GM21423 (cell line): Measurements from ENCODE around the gene SCT.
"Not testable (repeated sequence)": the region's sequence is repeated elsewhere in the genome, so short reads cannot be mapped to it uniquely, and the experiment has no call there.

Source experiments
- ATAC-seq: cut with Tn5 transposase; IDR thresholded peaks from one replicate; pipeline ENCODE4 v1.9.1; 2021; ENCODE audit warnings: mild to moderate bottlenecking, moderate library complexity; ENCODE audit not compliant: unreplicated experiment

SCT gene, protein sequence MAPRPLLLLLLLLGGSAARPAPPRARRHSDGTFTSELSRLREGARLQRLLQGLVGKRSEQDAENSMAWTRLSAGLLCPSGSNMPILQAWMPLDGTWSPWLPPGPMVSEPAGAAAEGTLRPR

DNA sequence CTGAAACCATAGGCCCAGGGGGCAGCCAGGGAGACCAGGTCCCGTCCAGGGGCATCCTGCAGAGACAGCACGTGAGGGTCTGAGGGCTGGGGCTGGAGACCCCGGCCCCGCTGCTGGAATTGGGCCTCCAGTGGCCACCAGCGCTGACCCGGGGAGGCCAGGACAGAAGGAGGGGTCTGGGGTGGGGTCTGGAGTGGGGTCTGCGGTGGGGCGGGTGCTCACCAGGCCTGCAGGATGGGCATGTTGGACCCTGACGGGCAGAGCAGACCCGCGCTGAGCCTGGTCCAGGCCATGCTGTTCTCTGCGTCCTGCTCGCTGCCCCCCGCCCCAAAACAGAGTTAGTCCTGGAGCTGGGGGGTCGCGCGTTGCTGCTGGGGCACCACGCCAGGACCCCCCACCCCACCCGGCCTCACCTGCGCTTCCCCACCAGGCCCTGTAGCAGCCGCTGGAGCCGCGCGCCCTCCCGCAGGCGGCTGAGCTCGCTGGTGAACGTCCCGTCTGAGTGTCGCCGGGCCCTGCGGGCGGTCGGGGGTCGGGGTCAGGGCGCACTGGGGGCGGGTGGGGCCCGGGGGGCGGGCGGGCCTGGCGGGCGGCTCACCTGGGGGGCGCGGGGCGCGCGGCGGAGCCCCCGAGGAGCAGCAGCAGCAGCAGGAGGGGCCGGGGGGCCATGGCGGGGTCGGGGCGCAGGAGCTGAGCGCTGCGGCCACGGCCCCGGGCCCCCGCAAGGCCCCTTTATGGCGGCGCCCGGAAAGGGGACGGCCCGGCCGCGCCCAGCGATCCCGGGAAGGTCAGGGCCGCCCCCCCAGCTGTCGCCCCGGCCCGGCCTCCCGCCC, at the start of gene SCT:
TSS of gene SCT (minus strand) at position 707 of the 833 bp plus-strand sequence. CDS start at position 669, 38 bp downstream.
- ATAC-seq: no peak

DNA sequence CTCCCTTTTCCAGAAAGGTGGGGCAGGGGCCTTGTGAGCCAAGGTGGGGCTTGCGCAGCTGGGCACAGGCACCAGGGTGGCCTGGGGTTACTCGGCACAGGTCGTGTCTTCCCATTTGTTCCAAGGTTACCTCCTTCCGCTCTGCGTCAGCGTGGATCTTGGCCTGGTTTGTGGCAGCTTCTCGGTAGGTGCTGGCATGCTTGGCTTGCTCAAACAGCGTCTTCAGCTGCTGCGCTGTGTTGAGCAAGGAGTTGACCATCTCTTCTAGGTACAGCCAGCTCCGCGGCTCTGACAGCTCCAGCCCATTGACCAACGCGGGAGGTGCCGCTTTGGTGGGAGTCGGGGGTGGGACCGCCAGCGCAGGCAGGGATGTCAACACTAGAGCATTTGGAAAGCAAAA, 47.4 kb upstream of the SCT start:
- ATAC-seq: no peak

DNA sequence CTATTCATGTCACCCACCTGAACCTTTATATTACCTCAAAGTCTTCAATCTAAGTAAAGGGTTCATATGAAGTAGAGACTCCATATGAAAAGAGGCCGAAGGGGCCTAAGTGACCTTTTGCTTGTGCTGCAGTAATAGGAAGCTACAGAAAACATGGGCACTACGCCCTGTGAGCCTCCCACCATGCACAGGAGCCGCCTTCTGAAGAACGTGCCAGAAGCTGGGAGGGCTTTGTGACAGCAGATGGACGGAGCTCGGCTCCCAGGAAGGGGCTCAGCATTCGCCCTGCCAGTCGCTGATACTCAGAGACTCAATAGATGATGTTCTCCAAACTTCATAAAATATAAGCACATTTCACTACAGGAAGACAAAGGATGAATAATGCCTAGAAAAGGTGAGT, 46.9 kb upstream of the SCT start:
- no peak for ATAC-seq

DNA sequence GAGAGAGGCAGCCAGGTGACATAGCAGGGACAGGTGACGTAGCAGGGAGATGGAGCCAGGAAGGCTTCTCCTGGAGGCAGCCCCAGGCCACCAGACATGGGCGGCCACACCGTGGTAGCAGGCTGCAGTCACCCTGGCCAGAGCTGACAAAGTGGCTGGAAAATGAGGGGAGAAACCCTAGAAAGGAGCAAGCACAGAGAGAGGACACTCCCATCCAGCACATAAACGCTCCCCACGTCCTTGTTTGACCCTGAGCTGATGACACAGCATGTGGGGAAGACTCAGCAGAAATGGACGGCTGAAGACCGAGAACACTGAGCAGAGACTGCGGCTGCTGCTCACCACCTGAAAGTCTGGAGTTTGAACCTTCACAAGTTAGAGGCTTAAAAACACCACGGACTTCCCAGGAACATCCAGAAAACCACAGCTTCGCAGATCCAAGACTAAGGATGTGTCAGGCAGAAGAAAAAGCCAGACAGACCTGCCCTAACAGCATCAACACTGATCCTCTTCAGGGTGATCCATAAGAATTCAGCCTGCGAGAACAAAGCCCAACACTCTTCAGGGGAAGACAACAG, 38.8 kb upstream of the SCT start:
- ATAC-seq: no peak

DNA sequence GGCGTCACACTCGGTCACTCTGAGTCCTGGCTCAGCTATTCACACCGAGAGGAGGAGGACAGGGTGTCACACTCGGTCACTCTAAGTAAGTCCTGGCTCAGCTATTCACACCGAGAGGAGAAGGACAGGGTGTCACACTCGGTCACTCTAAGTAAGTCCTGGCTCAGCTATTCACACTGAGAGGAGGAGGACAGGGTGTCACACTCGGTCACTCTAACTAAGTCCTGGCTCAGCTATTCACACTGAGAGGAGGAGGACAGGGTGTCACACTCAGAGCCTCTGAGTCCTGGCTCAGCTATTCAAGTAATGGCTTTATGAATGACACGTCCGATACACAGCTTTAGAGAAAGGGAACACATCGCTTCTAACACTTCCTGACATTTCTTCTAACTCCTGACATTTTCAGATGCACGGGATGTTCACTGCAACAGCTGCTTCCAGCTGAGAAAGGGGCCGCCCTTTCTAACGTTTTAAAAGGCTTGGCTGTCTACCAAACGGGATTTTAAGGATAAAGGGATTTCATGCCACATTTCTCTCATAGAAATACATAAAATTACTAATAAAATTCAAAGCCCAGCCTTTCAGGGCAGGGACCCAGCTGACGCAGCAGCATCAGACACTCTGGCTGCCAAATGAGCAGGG, 38.2 kb upstream of the SCT start:
- no peak for ATAC-seq

DNA sequence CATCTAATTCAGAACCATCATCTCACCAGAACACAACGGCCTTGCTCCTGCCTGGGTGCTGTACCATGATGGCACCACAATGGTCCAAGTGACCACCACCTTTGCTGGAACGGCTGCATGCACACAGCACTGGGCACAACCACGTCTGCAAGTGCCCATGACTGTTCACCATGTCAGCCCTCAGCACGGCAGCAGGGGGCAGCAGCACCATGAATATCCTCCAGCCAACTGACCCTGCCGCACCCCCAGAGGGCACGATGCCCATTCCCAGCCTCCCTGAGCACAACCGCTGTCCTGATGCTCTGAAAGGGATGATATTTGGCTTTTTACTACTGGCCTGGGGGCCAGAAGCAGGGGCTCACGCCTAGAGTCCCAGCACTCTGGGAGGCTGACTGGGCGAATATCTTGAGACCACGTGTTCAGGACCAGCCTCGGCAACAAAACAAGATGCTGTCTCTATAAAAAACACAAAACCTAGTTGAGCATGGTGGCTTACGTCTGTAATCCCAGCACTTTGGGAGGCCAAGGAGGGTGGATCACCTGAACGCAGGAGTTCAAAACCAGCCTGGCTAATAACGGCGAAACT, 35.8 kb upstream of the SCT start:
- no peak for ATAC-seq

DNA sequence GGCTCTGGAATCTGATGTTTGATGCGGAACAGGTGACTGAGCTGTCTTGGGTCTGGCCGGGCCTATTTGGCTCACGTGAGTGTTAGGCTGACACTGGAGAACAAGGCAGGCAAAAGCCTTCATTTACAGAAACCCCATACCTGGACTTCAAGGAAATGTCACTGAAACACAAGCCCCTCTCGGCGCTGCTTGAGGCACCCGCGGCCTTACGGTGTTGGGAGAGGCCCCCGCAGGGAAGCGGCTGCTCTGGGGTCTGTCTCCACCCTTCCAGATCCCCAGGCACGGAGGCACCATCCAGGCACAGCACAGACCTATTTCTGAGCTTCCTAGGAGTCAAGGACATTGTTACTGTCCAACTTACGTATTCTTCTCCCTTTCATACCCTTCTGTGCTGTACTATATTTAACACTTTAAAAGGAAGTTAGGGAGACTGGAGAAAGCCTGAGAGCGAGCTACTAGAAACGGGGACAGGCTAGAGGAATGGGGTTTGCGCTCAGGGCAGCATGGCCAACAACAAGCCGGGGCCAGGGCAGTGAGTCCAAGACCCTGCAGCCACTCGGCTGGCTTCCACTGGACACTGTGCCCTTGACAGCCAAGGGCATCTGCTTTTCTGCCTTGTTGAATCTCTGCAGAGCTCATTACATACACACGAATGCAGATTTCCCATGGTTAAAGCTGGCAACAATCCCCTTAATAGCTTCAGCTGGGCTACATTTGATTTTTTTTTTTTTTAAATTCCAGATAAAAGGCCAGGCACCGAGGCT, 33.9 kb upstream of the SCT start:
- ATAC-seq: no peak

DNA sequence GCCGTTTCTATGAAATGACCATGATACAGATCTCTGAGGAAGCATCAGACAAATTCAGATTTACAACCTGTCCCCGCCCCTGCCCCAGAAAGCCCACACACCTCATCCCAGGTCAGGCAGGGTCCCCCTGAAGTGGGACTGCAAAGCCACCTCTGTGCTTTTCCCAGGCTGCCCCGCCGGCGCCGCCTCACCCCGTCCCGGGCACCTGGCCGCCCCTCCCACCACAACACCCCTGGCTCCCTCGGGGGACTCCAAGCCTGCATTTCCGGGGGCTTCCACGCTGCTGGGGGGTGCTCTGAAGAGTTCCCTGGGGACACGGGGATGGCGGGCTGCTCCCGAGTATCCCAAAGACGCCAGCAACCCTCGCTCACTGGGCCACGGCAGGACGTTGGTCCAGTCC, 33.3 kb upstream of the SCT start:
- no peak for ATAC-seq

DNA sequence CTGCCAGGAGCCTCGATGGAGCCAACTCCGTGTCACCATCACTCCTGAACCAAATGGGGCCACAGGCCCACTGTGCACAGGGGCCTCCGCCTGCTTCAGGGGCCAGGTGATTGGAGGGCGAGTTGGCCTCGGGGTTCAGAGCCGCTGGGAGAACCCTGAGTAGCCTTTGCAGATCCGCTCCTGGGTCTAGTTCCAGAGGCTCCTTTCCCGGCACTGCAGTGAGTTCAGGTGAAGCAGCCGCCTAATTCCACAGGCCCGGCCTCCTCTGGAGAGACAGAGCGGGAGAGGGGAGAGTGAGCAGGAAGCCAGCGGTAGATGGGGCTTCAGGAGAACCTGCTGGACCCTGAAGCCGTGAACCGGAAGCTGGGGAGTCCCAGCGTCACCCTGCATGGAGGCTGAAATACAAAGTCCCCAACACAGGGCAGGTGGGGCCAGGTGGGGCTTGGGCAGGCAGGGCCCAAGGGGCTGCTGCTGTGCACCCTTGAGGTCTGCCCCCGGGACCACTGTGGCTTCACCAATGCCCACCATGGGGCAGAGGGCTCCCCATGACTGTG, 32.6 kb upstream of the SCT start:
- ATAC-seq: no peak

DNA sequence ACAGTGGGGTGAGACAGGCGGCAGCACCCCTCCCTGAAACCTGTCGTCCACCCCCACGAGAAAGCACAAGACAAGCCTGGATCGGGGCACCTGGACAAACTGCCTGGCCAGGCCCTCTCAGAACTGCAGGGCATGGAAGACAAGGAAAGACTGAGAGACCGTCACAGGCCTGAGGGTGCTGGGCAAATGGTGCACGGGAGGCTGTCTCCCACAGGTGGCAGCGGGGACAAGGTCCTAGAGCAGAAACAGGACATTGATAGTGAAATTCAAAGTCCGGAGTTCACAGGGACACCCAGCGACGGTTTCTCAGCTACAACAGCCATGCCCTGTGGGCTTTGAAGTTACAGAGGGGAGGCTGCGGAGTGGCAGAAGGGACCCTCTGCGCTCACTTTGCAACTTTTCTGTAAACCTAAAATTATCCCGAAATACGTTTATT, 30.7 kb upstream of the SCT start:
- no peak for ATAC-seq

DNA sequence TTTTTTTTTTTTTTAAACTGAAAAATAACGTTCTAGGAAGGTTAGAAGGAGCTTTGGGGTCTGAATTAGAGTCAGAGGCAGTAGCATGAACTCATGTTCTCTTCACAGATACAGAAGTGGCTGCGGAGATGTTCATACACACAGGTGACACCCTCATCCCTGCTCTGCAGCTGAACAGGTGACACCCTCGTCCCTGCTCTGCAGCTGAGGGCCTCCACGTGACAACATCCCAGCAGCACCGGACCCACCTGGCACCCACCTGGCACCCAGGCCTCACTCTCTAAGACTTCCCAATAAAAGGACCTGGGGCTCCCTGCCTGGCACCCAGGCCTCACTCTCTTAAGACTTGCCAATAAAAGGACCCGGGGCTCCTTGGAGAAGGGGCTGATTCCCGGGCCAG, 29.9 kb upstream of the SCT start:
- ATAC-seq: no peak

DNA sequence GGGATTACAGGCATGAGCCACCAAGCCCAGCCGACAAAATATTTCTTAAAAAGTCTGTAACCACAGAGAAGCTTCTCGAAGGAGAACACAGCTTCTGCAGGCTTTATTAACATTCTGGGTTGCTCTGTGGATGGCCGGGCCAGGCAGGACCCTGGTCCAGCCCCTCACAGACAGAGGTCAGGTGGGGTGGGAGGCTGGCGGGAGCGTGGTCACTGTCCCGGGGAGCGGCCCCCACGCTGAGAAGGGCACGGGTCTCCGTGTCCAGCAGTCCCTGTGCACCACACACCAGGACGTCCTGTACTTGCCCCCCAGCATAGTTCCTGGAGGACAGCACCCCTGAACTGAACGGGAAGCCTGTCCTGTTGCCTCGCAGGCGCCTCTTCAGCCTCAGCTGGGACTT, 29.4 kb upstream of the SCT start:
- ATAC-seq: no peak

DNA sequence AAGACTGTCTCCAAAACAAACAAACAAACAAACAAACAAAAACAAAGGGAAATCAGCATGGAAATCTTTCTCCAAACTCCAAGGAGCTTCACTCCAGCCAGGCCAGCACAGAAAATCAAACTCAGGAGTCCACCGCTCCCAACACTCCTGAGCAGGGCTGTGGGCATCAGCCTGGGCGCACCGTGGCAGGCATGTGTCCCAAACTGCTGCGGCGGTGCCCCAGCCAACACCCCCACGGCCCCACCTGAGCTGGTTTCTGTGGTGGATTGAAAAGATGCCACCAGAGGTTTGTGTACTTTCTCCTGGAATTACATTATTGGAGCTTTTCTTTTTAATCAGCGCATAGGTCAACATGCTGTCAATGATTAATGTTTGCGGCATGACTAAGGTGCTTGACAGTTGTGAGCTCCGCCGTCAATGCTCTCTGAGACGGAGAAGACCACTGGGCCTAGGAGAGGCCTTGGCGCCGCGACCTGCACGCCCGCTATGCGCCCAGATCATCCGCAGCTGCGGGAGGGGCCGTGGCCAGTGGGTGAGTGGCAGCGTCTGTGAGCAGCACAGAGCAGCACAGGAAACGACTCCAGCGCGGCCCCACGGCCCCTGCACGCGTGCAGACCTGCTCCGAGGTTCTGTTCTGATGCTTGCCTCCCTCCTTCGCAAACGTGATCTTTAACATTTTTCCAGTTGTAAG, 28.2 kb upstream of the SCT start:
- ATAC-seq: no peak

DNA sequence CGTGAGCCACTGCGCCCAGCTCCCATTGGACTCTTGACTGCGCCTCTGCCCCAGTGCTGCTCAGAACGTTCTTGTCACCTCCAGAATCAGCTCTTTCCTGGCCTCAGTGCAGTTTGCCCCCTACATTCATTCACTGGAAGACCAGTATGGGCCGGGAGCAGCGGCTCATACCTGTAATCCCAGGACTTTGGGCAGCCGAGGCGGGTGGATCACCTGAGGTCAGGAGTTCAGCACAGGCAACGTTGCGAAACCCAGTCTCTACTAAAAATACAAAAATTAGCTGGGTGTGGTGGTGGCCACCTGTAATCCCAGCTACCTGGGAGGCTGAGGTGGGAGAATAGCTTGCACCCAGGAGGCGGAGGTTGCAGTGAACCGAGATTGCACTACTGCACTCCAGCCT, 27.5 kb upstream of the SCT start:
- ATAC-seq: not testable (repeated sequence)

DNA sequence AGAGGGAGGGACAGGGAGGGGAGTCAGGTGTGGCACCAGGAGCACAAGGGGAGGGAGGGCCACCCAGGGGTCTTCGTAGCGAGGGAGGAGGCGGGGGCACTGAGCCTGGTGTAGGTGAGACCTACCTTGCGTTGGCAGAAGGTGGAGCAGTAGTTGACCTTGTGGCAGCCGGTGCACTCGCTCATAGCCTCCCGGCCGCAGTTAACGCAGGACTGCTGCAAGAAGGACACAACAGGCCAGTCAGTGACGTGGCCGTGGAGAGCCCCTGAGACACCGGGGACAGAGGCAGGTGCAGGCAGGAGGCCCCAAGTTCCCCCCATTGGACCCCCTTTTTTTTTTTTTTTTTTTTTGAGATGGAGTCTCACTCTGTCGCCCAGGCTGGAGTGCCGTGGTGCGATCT, 26.9 kb upstream of the SCT start:
- no peak for ATAC-seq

DNA sequence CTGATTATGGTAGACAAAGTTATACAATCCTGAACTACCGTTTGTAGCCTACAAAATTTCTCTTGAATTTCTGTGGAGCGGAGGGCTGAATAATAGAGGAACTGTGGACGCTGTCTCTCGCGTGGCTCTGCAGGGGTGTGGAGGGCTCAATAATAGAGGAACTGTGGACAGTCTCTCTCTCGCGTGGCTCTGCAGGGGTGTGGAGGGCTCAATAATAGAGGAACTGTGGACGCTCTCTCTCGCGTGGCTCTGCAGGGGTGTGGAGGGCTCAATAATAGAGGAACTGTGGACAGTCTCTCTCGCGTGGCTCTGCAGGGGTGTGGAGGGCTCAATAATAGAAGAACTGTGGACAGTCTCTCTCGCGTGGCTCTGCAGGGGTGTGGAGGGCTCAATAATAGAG, 26.2 kb upstream of the SCT start:
- not testable (repeated sequence) for ATAC-seq

DNA sequence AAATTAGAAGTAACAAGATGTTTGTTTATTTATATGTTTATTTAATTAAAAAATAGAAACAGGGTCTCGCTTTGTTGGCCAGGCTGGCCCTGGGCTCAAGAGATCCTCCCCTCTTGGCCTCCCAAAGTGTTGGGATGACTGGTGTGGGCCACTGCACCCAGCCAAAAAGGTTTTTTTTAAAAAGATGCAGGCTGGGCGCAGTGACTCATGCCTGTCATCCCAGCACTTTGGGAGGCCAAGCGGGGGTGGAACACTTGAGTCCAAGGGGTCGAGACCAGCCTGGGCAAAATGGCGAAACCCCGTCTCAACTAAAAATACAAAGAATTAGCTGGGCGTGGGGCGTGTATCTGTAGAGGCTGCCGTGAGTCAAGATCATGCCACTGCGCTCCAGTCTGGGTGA, 23.5 kb upstream of the SCT start:
- ATAC-seq: no peak

DNA sequence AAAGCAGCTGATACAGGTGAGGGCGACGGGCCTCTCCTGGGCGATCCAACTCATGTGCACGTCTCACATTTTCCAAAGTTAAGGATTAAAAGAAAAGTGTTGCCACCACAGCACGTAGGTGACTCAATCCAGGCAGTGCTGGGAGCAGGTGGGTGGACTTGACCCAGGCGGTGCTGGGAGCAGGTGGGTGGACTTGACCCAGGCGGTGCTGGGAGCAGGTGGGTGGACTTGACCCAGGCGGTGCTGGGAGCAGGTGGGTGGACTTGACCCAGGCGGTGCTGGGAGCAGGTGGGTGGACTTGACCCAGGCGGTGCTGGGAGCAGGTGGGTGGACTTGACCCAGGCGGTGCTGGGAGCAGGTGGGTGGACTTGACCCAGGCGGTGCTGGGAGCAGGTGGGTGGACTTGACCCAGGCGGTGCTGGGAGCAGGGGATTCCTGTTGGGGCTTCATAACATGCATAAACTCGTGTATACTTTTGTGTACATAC, 20.7 kb upstream of the SCT start:
- not testable (repeated sequence) for ATAC-seq

DNA sequence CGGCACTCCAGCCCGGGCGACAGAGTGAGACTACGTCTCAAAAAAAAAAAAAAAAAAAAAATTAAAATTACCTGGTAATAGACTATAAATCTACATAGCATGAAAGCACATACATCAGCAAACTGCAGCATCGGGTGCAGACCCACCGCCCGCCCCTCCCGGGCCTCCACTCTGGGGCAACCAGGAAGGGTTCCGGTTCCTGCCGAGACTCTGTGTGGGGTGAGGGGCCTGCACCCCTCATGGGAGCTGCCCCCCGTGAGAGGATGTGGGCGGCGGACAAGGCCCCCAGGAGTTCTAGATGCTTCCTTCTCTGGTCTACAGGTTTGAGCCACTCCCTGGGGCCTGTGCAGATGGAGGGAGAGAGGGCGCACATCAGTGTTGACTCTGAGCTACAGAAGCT, 19.2 kb upstream of the SCT start:
- no peak for ATAC-seq

DNA sequence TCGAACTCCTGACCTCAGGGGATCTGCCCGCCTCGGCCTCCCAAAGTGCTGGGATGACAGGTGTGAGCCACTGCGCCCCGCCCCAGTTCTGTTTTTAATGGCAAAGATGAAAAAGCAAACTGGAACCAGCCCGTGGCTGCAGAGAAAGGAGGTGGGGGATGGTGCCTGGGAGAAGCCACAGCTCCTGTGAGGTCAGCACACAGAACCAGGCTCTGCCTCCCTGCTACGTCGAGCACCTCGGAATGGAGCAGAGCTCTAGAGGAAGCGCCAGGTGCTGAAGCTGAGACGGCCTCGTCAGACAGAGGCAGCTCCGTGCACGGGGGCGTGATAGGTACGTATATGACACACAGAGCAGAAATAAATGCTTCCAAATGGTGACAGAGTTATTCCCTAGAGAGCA, 18.6 kb upstream of the SCT start:
- ATAC-seq: no peak
